Prostate gland (tissue), 2 donors: Measurements from ENCODE around the gene ACTC1.

Experiments used
- CTCF ChIP-seq, 4 experiments: fragments of 200-600 bp in 2 of 4; fragments of 450-650 bp in 2 of 4; sonication (generic) in 2 of 4; IDR thresholded peaks; 1 replicate in 3 of 4; 2 replicates in 1 of 4; pipeline ENCODE4 v1.5.1; 2016 to 2019; ENCODE audit warnings: antibody characterized with exemption in 4 of 4, mild to moderate bottlenecking in 2 of 4, moderate library complexity in 2 of 4
- POLR2A ChIP-seq: fragments of 450-650 bp; IDR thresholded peaks from one replicate; pipeline ENCODE4 v1.6.1; 2016; ENCODE audit warnings: antibody characterized with exemption, mild to moderate bottlenecking
- POLR2AphosphoS5 ChIP-seq: sonication (generic); formaldehyde crosslinking; IDR thresholded peaks from one replicate; pipeline ENCODE4 v1.6.1; 2017; ENCODE audit warnings: antibody characterized with exemption

GRCh38 chr15:34754674-34755418 lies 40.5 kb downstream of the ACTC1 start, which contains the start of gene GJD2:
- no peak for TF ChIP-seq CTCF (IDR thresholded peaks at IDR 0.05)
- no peak for TF ChIP-seq POLR2A
- TF ChIP-seq POLR2AphosphoS5 = no peak
